Measurements from ENCODE around the gene PIP4P1. TPM values are rescaled to one million over a fixed set of nuclear protein-coding genes. Genes with fewer than 3 reads are reported as not detected.

Gene PIP4P1
- polyA plus RNA-seq, 3 donors, result 19.4 to 106 (median 21.2) TPM

- no CpG with 5 or more reads among the region's 1 CpG for WGBS (ENCODE audit: insufficient coverage)
- H3K4me2 ChIP-seq (replicated peaks; ENCODE audit: extremely low read depth, low read length, poor library complexity, severe bottlenecking), result peak overlapping the region; percentile 65
- Mint-ChIP-seq H3K27me3 (ENCODE audit: low read depth in 3 of 3) (no peaks in the 10 kb centered on the region), H3K36me3 (peaks cover 68 to 79% of the 10 kb centered on the region in 2 donors), H3K9me3 (no peaks in the 10 kb centered on the region), H3K27ac (peak overlapping the region; percentile 83 to 93 (median 89)), H3K4me1 (peaks cover 38% of the 10 kb centered on the region), H3K4me3 (peak overlapping the region; percentile 21 to 66)
- no peaks in the 10 kb centered on the region for H3K9me3 ChIP-seq (replicated peaks in 1 of 2; ENCODE audit: control insufficient read depth in 1 of 2, insufficient read depth in 1 of 2, low read length in 2 of 2)
- H3K27ac ChIP-seq (ENCODE audit: low read depth in 1 of 2, low read length in 2 of 2), result peak overlapping the region; percentile 18 to 69
- DNase-seq, result peak in 2 of 3 donors; percentile 47 to 63
- peak overlapping the region; percentile 6 for H3K9ac ChIP-seq (ENCODE audit: insufficient read depth, low read length, poor library complexity, severe bottlenecking)
- peaks cover 35% of the 10 kb centered on the region for H3K79me2 ChIP-seq (ENCODE audit: insufficient read depth, low read length)
- TF ChIP-seq CTCF (IDR thresholded peaks at IDR 0.05), result no peak
- H3K36me3 ChIP-seq (replicated peaks in 1 of 2; ENCODE audit: control insufficient read depth in 1 of 2, insufficient read depth in 2 of 2, low read length in 2 of 2), result peaks cover 53 to 72% of the 10 kb centered on the region in 2 donors
- no peaks in the 10 kb centered on the region for H3K27me3 ChIP-seq (ENCODE audit: control insufficient read depth in 2 of 2, insufficient read depth in 2 of 2, low read length in 2 of 2)
- no peak overlapping the region for H2AFZ ChIP-seq (ENCODE audit: insufficient read depth, low read depth, low read length, poor library complexity, severe bottlenecking)
- H3K4me1 ChIP-seq (ENCODE audit: control insufficient read depth in 1 of 2, insufficient read depth in 2 of 2, low read length in 2 of 2), result peaks cover 23% of the 10 kb centered on the region in 2 donors
- peak overlapping the region in 1 of 3 experiments; percentile 51 for H3K4me3 ChIP-seq (replicated peaks in 1 of 3; ENCODE audit: low read depth in 2 of 3, low read length in 3 of 3)
- intact Hi-C loops (cut with micrococcal nuclease), result loop anchor here in 1 of 2 donors (10.0 kb wide), 1 partner anchor 207 kb away; the partner anchor contains the start of genes ANG and RNASE4
- H4K20me1 ChIP-seq (ENCODE audit: insufficient read depth, low read length), result peaks cover 33% of the 10 kb centered on the region
Observed at GRCh38 chr14:20477211-20477876, 16.1 kb upstream of the PIP4P1 start.

- Mint-ChIP-seq H3K27me3 (ENCODE audit: low read depth in 3 of 3) (no peaks in the 10 kb centered on the region), H3K27ac (peak overlapping the region; percentile 36 to 92 (median 85)), H3K4me1 (peaks cover 44% of the 10 kb centered on the region), H3K4me3 (peak overlapping the region in 1 of 2 donors; percentile 66), H3K36me3 (peaks cover 74 to 82% of the 10 kb centered on the region in 2 donors), H3K9me3 (no peaks in the 10 kb centered on the region)
- peak overlapping the region; percentile 65 for H3K4me2 ChIP-seq (replicated peaks; ENCODE audit: extremely low read depth, low read length, poor library complexity, severe bottlenecking)
- no peak for DNase-seq
- peaks cover 39% of the 10 kb centered on the region for H4K20me1 ChIP-seq (ENCODE audit: insufficient read depth, low read length)
- no peaks in the 10 kb centered on the region for H3K27me3 ChIP-seq (ENCODE audit: control insufficient read depth in 2 of 2, insufficient read depth in 2 of 2, low read length in 2 of 2)
- peak overlapping the region; percentile 7 to 69 for H3K27ac ChIP-seq (ENCODE audit: low read depth in 1 of 2, low read length in 2 of 2)
- H3K4me1 ChIP-seq (ENCODE audit: control insufficient read depth in 1 of 2, insufficient read depth in 2 of 2, low read length in 2 of 2), result peaks cover 26 to 29% of the 10 kb centered on the region in 2 donors
- H2AFZ ChIP-seq (ENCODE audit: insufficient read depth, low read depth, low read length, poor library complexity, severe bottlenecking), result no peak overlapping the region
- peaks cover 41% of the 10 kb centered on the region for H3K79me2 ChIP-seq (ENCODE audit: insufficient read depth, low read length)
- H3K9ac ChIP-seq (ENCODE audit: insufficient read depth, low read length, poor library complexity, severe bottlenecking), result peak overlapping the region; percentile 6
- intact Hi-C loops (cut with micrococcal nuclease), result loop anchor here in 1 of 2 donors (10.0 kb wide), 1 partner anchor 208 kb away; the partner anchor contains the start of genes ANG and RNASE4
- WGBS (ENCODE audit: insufficient coverage), result 55% methylated on average over 4 of the region's 5 CpGs
- peak overlapping the region in 1 of 3 experiments; percentile 51 for H3K4me3 ChIP-seq (replicated peaks in 1 of 3; ENCODE audit: low read depth in 2 of 3, low read length in 3 of 3)
- H3K9me3 ChIP-seq (replicated peaks in 1 of 2; ENCODE audit: control insufficient read depth in 1 of 2, insufficient read depth in 1 of 2, low read length in 2 of 2), result no peaks in the 10 kb centered on the region
- no peak for TF ChIP-seq CTCF (IDR thresholded peaks at IDR 0.05)
- peaks cover 59 to 77% of the 10 kb centered on the region in 2 donors for H3K36me3 ChIP-seq (replicated peaks in 1 of 2; ENCODE audit: control insufficient read depth in 1 of 2, insufficient read depth in 2 of 2, low read length in 2 of 2)
Observed at GRCh38 chr14:20476776-20477175, 15.5 kb upstream of the PIP4P1 start.
